Measurements from ENCODE around the gene SKOR1.
A peak's percentile ranks its signal among the peaks of the same experiment; 100 is the strongest.

SKOR1 gene

DNA sequence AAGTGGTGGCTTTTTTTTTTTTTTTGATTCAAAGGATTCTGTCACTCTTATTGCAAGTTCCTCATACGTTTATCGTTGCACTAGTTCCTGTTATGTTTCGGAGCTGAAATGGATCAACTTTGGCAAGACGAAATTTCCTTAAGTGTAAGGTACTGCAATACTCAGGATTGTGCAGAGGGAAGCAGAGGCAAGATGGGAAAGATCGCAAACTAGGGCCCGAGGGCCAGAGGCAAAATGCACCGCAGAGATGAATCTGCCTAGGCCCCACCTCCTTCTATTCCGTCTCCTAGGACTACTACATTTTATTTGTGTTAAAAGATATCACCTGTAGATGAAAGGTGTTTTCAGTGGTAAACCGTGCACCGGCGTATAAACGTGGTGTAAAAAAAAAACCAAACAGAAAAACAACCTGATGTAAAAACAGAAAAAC lies 14.2 kb downstream of the SKOR1 start:
- Histone ChIP-seq H3K9ac (ENCODE audit: low read depth, low read length) (no peak overlapping the region), H3K9me3 (ENCODE audit: control insufficient read depth, insufficient read depth, low read length) (no peaks in the 10 kb centered on the region), H3K36me3 (ENCODE audit: control insufficient read depth, insufficient read depth, low read length) (no peaks in the 10 kb centered on the region), H3K27me3 (ENCODE audit: control insufficient read depth, insufficient read depth, low read length) (peaks cover 47% of the 10 kb centered on the region), H3K4me1 (ENCODE audit: control insufficient read depth, insufficient read depth, low read length) (peaks cover 22% of the 10 kb centered on the region), H3K4me3 (ENCODE audit: low read depth, low read length) (peak overlapping the region; percentile 93)

DNA sequence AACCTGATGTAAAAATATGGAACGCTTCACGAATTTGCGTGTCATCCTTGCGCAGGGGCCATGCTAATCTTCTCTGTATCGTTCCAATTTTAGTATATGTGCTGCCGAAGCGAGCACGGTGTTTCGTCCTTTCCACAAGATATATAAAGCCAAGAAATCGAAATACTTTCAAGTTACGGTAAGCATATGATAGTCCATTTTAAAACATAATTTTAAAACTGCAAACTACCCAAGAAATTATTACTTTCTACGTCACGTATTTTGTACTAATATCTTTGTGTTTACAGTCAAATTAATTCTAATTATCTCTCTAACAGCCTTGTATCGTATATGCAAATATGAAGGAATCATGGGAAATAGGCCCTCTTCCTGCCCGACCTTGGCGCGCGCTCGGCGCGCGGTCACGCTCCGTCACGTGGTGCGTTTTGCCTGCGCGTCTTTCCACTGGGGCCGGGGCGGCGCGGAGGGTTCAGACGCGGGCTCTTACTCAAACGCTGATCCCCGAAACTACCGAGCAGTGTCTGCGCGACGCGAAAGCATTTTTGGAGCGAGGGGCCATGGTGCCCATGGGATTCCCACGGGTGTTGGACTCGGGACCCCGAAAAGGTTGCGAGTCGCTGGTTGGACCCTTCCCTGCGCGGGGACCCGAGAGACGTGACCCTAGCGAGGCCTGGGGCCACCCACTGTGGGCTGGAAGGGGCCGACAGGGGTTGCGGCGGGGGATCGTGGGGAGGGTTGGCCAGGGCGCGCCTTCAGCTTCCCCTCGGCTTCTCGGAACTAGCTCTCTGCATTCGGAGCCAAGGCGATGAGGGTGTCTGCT lies 14.8 kb downstream of the SKOR1 start, which contains the start of gene RNU6-1:
Gene RNU6-1, minus strand, starts transcription at position 117 of the 820 bp plus-strand sequence.
- peaks cover 22% of the 10 kb centered on the region for H3K4me1 ChIP-seq (ENCODE audit: control insufficient read depth, insufficient read depth, low read length)
- H3K36me3 ChIP-seq (ENCODE audit: control insufficient read depth, insufficient read depth, low read length) = no peaks in the 10 kb centered on the region
- no peaks in the 10 kb centered on the region for H3K9me3 ChIP-seq (ENCODE audit: control insufficient read depth, insufficient read depth, low read length)
- H3K9ac ChIP-seq (ENCODE audit: low read depth, low read length) = peak within 1 kb of the TSS; percentile 91
- peak within 1 kb of the TSS; percentile 93 for H3K4me3 ChIP-seq (ENCODE audit: low read depth, low read length)
- peaks cover 41% of the 10 kb centered on the region for H3K27me3 ChIP-seq (ENCODE audit: control insufficient read depth, insufficient read depth, low read length)

DNA sequence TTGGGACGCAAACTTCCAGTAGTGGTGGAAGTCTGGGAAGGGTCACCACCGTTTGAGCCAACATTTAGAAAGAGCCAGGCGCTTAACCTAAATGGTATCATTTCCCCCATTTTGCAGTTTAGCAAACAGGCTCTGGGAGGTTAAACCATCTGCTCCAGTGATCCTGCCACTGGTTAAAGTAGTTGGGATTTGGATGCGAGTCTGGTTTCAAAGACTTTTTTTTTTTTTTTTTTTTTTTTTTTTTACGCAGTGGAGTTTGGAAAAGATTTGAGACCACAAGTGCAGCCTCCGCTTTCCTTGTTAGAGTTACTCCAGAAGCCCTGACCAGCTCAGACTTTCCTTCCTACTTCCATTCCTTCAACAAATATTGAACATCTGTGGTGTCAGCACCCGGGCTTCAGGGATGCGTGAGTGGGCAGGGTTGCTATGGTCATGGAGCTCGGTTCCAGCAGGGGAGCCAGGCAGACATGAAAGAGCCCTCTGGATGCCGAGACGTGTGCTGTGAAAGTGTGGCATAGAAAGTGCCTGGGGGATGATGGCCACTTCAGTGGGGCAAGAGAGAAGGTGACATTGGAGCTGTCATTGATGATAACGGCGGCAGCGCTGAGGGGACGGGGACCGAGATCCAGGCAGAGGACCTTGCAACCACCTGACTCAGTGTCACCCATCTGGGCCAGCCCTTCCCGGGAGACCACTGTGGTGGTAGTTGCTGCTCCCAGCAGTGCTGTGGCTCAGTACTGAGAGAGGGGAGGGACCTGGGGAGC lies 15.6 kb downstream of the SKOR1 start:
- Histone ChIP-seq H3K27me3 (ENCODE audit: control insufficient read depth, insufficient read depth, low read length) (peaks cover 33% of the 10 kb centered on the region), H3K9ac (ENCODE audit: low read depth, low read length) (peak overlapping the region; percentile 91), H3K36me3 (ENCODE audit: control insufficient read depth, insufficient read depth, low read length) (no peaks in the 10 kb centered on the region), H3K4me3 (ENCODE audit: low read depth, low read length) (peak overlapping the region; percentile 93), H3K9me3 (ENCODE audit: control insufficient read depth, insufficient read depth, low read length) (no peaks in the 10 kb centered on the region), H3K4me1 (ENCODE audit: control insufficient read depth, insufficient read depth, low read length) (peaks cover 22% of the 10 kb centered on the region)

GRCh38 chr15:67841513-67841762 lies 16.1 kb downstream of the SKOR1 start:
- Histone ChIP-seq H3K4me3 (ENCODE audit: low read depth, low read length) (peak overlapping the region; percentile 93), H3K9ac (ENCODE audit: low read depth, low read length) (no peak overlapping the region)

DNA sequence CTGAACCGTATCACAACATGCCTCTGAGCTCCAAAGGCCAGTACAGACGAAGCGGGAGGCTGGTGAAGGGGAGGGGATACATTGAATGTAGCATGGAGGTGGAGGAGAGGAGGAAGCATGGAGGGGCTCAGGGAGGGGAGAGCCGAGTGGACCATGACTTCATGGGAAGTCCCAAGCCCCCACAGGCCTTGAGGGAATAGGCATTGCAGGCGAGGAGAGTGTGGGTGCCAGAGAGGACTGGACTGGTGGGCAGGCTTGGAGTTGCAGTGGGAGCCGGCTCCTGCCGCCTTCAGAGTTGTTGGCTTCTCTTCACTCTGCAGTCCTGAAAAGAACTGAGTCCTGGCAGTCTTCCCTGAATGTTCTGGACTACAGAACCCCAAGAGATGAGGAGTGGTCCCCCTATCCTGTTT lies 17.8 kb downstream of the SKOR1 start:
- no peak overlapping the region for H3K9ac ChIP-seq (ENCODE audit: low read depth, low read length)
- peaks cover 16% of the 10 kb centered on the region for H3K4me1 ChIP-seq (ENCODE audit: control insufficient read depth, insufficient read depth, low read length)
- no peak overlapping the region for H3K4me3 ChIP-seq (ENCODE audit: low read depth, low read length)
- no peaks in the 10 kb centered on the region for H3K36me3 ChIP-seq (ENCODE audit: control insufficient read depth, insufficient read depth, low read length)
- no peaks in the 10 kb centered on the region for H3K9me3 ChIP-seq (ENCODE audit: control insufficient read depth, insufficient read depth, low read length)
- H3K27me3 ChIP-seq (ENCODE audit: control insufficient read depth, insufficient read depth, low read length) = peaks cover 11% of the 10 kb centered on the region

More at GRCh38 chr15:67841513-67841762, 16.1 kb downstream of the SKOR1 start:
- Histone ChIP-seq H3K36me3 (ENCODE audit: control insufficient read depth, insufficient read depth, low read length) (no peaks in the 10 kb centered on the region), H3K27me3 (ENCODE audit: control insufficient read depth, insufficient read depth, low read length) (peaks cover 28% of the 10 kb centered on the region), H3K9me3 (ENCODE audit: control insufficient read depth, insufficient read depth, low read length) (no peaks in the 10 kb centered on the region), H3K4me1 (ENCODE audit: control insufficient read depth, insufficient read depth, low read length) (peaks cover 22% of the 10 kb centered on the region)

DNA sequence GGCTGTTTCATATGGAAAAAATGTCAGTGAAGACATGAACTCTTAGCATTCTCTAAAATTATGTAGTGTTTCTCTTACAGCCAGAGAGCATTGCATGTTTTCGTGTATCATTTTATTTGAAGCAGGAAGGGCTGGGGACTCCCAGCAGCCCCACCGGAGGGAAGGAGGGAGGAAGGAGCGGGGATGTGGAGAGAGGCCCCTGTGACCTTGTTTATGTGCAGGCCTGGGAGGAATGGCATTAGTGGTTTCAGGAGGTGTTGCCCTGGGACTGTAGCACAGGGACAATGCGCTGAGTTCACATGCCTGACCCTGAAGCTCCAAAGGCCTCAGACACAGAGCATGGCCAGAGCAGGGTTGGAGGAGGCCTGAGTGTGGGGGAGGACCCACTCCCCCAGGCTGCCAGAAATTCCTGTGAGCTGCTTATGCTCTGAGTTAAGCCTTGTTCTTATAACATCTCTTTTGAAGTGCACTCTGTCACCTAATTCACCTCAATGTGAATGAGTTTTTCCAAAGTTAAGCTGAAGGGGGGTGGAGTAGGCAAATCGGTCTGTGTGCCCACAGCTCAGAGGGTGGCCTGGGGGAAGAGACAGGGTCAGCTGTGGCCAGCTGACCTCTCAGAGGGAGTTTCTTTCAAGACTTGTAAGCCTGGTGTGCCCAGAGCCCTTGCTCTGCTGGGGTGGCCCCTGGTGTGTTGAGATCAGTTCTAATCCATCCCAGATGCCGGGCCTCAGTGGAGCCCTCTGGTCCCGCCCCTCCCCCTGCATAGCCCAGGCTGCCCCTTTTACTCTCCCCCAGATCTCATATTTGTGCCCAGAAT lies 18.5 kb downstream of the SKOR1 start:
- H3K4me1 ChIP-seq (ENCODE audit: control insufficient read depth, insufficient read depth, low read length) = peaks cover 20% of the 10 kb centered on the region
- H3K9ac ChIP-seq (ENCODE audit: low read depth, low read length) = no peak overlapping the region
- H3K27me3 ChIP-seq (ENCODE audit: control insufficient read depth, insufficient read depth, low read length) = peaks cover 5% of the 10 kb centered on the region
- no peaks in the 10 kb centered on the region for H3K9me3 ChIP-seq (ENCODE audit: control insufficient read depth, insufficient read depth, low read length)
- no peaks in the 10 kb centered on the region for H3K36me3 ChIP-seq (ENCODE audit: control insufficient read depth, insufficient read depth, low read length)
- no peak overlapping the region for H3K4me3 ChIP-seq (ENCODE audit: low read depth, low read length)

DNA sequence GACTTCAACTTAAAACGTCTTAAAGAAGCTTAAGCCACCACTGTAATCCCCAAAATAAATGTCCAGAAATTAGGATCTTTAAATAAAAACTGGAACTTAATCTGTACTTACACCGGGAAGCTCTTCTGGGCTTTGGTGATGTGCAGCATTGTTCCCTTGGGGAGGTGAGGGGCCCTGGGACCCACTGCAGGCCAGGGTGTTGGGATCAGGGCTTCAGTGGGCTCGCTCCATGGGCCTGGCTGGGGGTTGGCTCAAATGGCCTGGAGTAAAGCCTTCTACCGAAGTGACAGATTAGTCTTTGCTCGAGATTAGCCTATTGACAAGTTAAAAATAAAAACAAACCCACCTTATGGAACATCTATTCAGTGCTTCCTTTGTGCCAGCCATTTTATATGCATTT lies 20.7 kb downstream of the SKOR1 start:
- no peak overlapping the region for H3K9ac ChIP-seq (ENCODE audit: low read depth, low read length)
- H3K36me3 ChIP-seq (ENCODE audit: control insufficient read depth, insufficient read depth, low read length) = no peaks in the 10 kb centered on the region
- H3K9me3 ChIP-seq (ENCODE audit: control insufficient read depth, insufficient read depth, low read length) = no peaks in the 10 kb centered on the region
- peaks cover 20% of the 10 kb centered on the region for H3K4me1 ChIP-seq (ENCODE audit: control insufficient read depth, insufficient read depth, low read length)
- no peak overlapping the region for H3K4me3 ChIP-seq (ENCODE audit: low read depth, low read length)
- H3K27me3 ChIP-seq (ENCODE audit: control insufficient read depth, insufficient read depth, low read length) = peaks cover 2% of the 10 kb centered on the region

- no peaks in the 10 kb centered on the region for H3K36me3 ChIP-seq (ENCODE audit: control insufficient read depth, insufficient read depth, low read length)
- no peaks in the 10 kb centered on the region for H3K9me3 ChIP-seq (ENCODE audit: control insufficient read depth, insufficient read depth, low read length)
- peaks cover 22% of the 10 kb centered on the region for H3K4me1 ChIP-seq (ENCODE audit: control insufficient read depth, insufficient read depth, low read length)
- H3K9ac ChIP-seq (ENCODE audit: low read depth, low read length) = no peak overlapping the region
- H3K27me3 ChIP-seq (ENCODE audit: control insufficient read depth, insufficient read depth, low read length) = no peaks in the 10 kb centered on the region
- H3K4me3 ChIP-seq (ENCODE audit: low read depth, low read length) = no peak overlapping the region
Observed at GRCh38 chr15:67849538-67849937, 24.2 kb downstream of the SKOR1 start.

DNA sequence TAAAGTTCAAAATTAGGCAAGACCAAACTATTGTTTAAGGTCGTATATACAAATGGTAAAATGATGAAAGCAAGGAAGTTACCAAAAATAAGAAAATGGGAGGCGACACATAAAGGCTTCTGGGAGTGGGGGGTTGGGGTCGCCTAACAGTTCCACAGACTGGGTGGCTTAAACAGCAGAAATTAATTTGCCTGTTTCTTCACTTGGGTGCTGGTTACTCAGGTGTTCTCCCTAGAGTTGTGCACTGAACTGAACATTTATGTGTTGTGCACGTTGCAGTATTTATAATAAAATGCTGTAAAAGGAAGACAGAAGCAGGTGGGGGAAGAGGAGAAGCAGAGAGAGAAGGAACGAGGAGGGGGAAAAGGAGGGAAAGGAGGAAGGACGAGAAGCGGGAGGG lies 25.0 kb downstream of the SKOR1 start:
- Histone ChIP-seq H3K4me3 (ENCODE audit: low read depth, low read length) (no peak overlapping the region), H3K36me3 (ENCODE audit: control insufficient read depth, insufficient read depth, low read length) (no peaks in the 10 kb centered on the region), H3K9me3 (ENCODE audit: control insufficient read depth, insufficient read depth, low read length) (no peaks in the 10 kb centered on the region), H3K9ac (ENCODE audit: low read depth, low read length) (no peak overlapping the region), H3K27me3 (ENCODE audit: control insufficient read depth, insufficient read depth, low read length) (no peaks in the 10 kb centered on the region), H3K4me1 (ENCODE audit: control insufficient read depth, insufficient read depth, low read length) (peaks cover 22% of the 10 kb centered on the region)

DNA sequence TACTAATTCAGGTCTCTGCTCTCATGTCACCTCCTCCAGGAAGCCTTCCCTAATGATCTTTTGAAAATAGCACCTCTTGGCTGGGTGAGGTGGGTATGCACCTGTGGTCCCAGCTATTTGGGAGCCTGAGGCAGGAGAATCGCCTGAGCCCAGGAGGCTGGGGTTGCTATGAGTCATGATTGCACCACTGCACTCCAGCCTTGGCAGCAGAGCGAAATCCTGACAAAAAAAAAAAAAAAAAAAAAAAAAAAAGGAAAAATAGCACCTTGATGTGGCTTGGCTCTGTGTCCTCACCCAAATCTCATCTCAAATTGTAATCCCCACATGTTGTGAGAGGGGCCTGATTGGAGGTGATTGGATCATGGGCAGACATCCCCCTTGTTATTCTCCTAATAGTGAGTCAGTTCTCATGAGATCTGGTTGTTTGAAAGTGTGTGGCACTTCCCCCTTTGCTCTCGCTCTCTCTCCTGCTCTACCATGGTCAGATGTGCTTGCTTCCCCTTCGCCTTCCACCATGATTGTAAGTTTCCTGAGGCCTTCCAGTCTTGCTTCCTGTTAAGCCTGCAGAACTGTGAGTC lies 25.8 kb downstream of the SKOR1 start:
- H3K4me3 ChIP-seq (ENCODE audit: low read depth, low read length) = no peak overlapping the region
- no peak overlapping the region for H3K9ac ChIP-seq (ENCODE audit: low read depth, low read length)
- H3K4me1 ChIP-seq (ENCODE audit: control insufficient read depth, insufficient read depth, low read length) = peaks cover 24% of the 10 kb centered on the region
- no peaks in the 10 kb centered on the region for H3K27me3 ChIP-seq (ENCODE audit: control insufficient read depth, insufficient read depth, low read length)
- H3K36me3 ChIP-seq (ENCODE audit: control insufficient read depth, insufficient read depth, low read length) = no peaks in the 10 kb centered on the region
- H3K9me3 ChIP-seq (ENCODE audit: control insufficient read depth, insufficient read depth, low read length) = no peaks in the 10 kb centered on the region

GRCh38 chr15:67852418-67852817 lies 27.1 kb downstream of the SKOR1 start:
- no peak overlapping the region for H3K9ac ChIP-seq (ENCODE audit: low read depth, low read length)
- H3K36me3 ChIP-seq (ENCODE audit: control insufficient read depth, insufficient read depth, low read length) = no peaks in the 10 kb centered on the region
- no peak overlapping the region for H3K4me3 ChIP-seq (ENCODE audit: low read depth, low read length)
- no peaks in the 10 kb centered on the region for H3K27me3 ChIP-seq (ENCODE audit: control insufficient read depth, insufficient read depth, low read length)
- H3K9me3 ChIP-seq (ENCODE audit: control insufficient read depth, insufficient read depth, low read length) = no peaks in the 10 kb centered on the region
- H3K4me1 ChIP-seq (ENCODE audit: control insufficient read depth, insufficient read depth, low read length) = peaks cover 29% of the 10 kb centered on the region

All from iPS-15b (cell line).